D721Med (cell line): ENCODE measurements around the gene PRKG1.

Source experiments
- DNase-seq: peaks from one replicate; pipeline ENCODE4 v3.0.0; 2011; ENCODE audit warnings: low spot score; ENCODE audit not compliant: insufficient read length
- FAIRE-seq: peaks from 2 replicates; lab custom pipeline; 2011; peaks lifted over from hg19 to GRCh38; lab: Jason Lieb, UNC
- CTCF ChIP-seq: IDR thresholded peaks from 2 replicates; pipeline ENCODE4 v1.5.1; 2012; ENCODE audit warnings: mild to moderate bottlenecking, control low read depth; ENCODE audit not compliant: insufficient read depth; ENCODE audit errors: missing control alignments

Gene PRKG1

GRCh38 chr10:52020702-52021101 lies 946.4 kb downstream of the PRKG1 start:
- no peak for TF ChIP-seq CTCF
- no peak for FAIRE-seq
- DNase-seq, result no peak

GRCh38 chr10:52027055-52027705 lies 952.9 kb downstream of the PRKG1 start:
- FAIRE-seq (no peak), DNase-seq (no peak)
- no peak for TF ChIP-seq CTCF

GRCh38 chr10:52028523-52028858 lies 954.2 kb downstream of the PRKG1 start:
- TF ChIP-seq CTCF, result no peak
- FAIRE-seq, result no peak

GRCh38 chr10:52029628-52030027 lies 955.3 kb downstream of the PRKG1 start:
- no peak for TF ChIP-seq CTCF
- FAIRE-seq (no peak), DNase-seq (no peak)

More at GRCh38 chr10:52028523-52028858, 954.2 kb downstream of the PRKG1 start:
- DNase-seq, result no peak

GRCh38 chr10:52030051-52030790 lies 955.9 kb downstream of the PRKG1 start:
- DNase-seq (no peak), FAIRE-seq (no peak)
- no peak for TF ChIP-seq CTCF

GRCh38 chr10:52030975-52031374 lies 956.7 kb downstream of the PRKG1 start:
- DNase-seq (no peak), FAIRE-seq (no peak)
- no peak for TF ChIP-seq CTCF

- FAIRE-seq (no peak), DNase-seq (no peak)
- TF ChIP-seq CTCF, result no peak
Measured at GRCh38 chr10:52031771-52032170, 957.5 kb downstream of the PRKG1 start.
